Stimulated activated CD4-positive, alpha-beta T cell treated with anti-CD3 and anti-CD28 coated beads, Interleukin-4, amount 100 ng/mL, for 48 hours (primary cell): Measurements from ENCODE around the gene PPT1.

ENCODE experiments used
- DNase-seq, 2 donors: peaks; one replicate each; pipeline ENCODE4 v3.0.0-alpha.2; 2020; ENCODE audit warnings: low read depth in 2 of 2

Gene PPT1

DNA sequence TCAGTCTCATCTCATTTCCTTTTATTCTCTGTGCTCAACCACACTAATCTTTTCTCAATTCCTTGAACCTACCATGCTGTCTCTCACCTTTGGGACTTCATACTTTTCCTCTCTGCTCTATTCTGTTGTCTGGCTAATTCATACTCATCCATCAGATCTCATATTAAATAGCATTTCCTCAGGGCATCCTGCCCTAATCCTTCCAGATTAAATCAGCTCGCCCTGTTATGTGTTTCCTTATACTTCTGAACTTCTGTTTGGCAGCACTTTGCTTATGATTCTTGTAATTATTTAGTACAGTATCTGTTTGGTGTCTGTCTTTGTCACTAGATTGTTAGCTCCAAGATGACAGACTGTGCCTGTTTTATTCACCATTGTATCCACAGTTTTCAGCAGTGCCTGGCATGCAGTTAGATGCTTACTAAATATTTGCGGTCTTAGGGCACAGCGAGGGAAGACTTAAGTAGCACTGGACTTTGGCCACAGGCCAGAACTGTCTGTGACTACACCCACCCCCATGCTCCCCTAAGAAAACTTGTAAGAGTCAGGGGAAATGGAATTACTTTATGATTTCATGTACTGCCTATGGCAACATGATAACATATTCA is 66.4 kb downstream of the PPT1 start:
- no peak for DNase-seq

- no peak for DNase-seq
Measured at GRCh38 chr1:40029608-40030007, 67.4 kb downstream of the PPT1 start.

GRCh38 chr1:40027647-40028046 is 69.4 kb downstream of the PPT1 start:
- no peak for DNase-seq

DNA sequence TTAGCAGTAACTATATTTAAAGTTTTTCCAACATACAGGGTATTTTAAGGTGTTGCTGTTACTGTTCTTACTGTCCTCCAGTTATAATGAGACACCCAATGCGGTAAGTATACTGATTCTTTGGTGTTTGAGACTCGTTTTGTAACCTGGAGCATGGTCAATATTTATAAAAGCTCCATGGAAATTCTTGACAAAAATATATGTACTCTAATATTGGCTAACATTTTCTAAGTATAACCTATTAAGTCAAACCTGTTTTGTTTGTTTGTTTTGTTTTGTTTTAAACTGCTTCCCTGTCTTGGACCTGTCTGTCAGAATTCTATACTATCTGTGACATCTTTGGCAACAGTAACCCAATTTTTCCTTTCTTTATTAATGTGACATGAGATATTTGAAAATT is 72.4 kb downstream of the PPT1 start:
- DNase-seq = no peak

- DNase-seq = no peak
Measured at GRCh38 chr1:40023379-40023944, 73.6 kb downstream of the PPT1 start.
